H9 (cell line): ENCODE measurements around the gene SMARCD2. TPM values are rescaled to one million over a fixed set of nuclear protein-coding genes. Genes with fewer than 3 reads are reported as not detected.
"Not testable (repeated sequence)": the region's sequence is repeated elsewhere in the genome, so short reads cannot be mapped to it uniquely, and the experiment has no call there.

Source experiments
- DNase-seq: peaks from one replicate; pipeline ENCODE4 v3.0.0-alpha.2; 2017
- H2AFZ ChIP-seq: one replicate; pipeline ENCODE4 v1.6.1; 2013; ENCODE audit warnings: mild to moderate bottlenecking, low read length, control low read depth, moderate library complexity
- H2AK5ac ChIP-seq: 2 replicates; pipeline ENCODE4 v1.6.1; 2013; ENCODE audit warnings: low read length, control low read depth, mixed read lengths; ENCODE audit not compliant: insufficient read length
- H2BK120ac ChIP-seq: one replicate; pipeline ENCODE4 v1.6.1; 2013; ENCODE audit warnings: low read depth, mild to moderate bottlenecking, low read length, control low read depth, inconsistent platforms; ENCODE audit not compliant: poor library complexity, severe bottlenecking
- H2BK12ac ChIP-seq: 2 replicates; pipeline ENCODE4 v1.6.1; 2013; ENCODE audit warnings: low read length, control low read depth, mixed read lengths, low read depth; ENCODE audit not compliant: insufficient read length
- H2BK15ac ChIP-seq: 2 replicates; pipeline ENCODE4 v1.6.1; 2013; ENCODE audit warnings: low read depth, low read length, control low read depth
- H2BK20ac ChIP-seq: one replicate; pipeline ENCODE4 v1.6.1; 2013; ENCODE audit warnings: low read depth, mild to moderate bottlenecking, low read length, control low read depth, inconsistent platforms; ENCODE audit not compliant: poor library complexity, severe bottlenecking
- H2BK5ac ChIP-seq: 2 replicates; pipeline ENCODE4 v1.6.1; 2013; ENCODE audit warnings: low read length, control low read depth, mixed read lengths; ENCODE audit not compliant: insufficient read length
- H3K14ac ChIP-seq: 2 replicates; pipeline ENCODE4 v1.6.1; 2013; ENCODE audit warnings: low read length, control low read depth; ENCODE audit not compliant: insufficient read depth
- H3K18ac ChIP-seq: 2 replicates; pipeline ENCODE4 v1.6.1; 2013; ENCODE audit warnings: low read depth, mild to moderate bottlenecking, mixed read lengths, low read length, control low read depth; ENCODE audit not compliant: insufficient read length
- H3K23ac ChIP-seq: 2 replicates; pipeline ENCODE4 v1.6.1; 2013; ENCODE audit warnings: low read length, control low read depth, mixed read lengths, low read depth; ENCODE audit not compliant: insufficient read length
- H3K23me2 ChIP-seq: 2 replicates; pipeline ENCODE4 v1.6.1; 2013; ENCODE audit warnings: low read depth, mild to moderate bottlenecking, mixed read lengths, low read length, control low read depth; ENCODE audit not compliant: insufficient read length, poor library complexity, severe bottlenecking
- H3K27ac ChIP-seq: 2 replicates; pipeline ENCODE4 v1.5.1; 2013; ENCODE audit warnings: low read length, control low read depth, mixed read lengths, low read depth; ENCODE audit not compliant: insufficient read length
- H3K27me3 ChIP-seq: 2 replicates; pipeline ENCODE4 v1.6.1; 2013; ENCODE audit warnings: low read length, control low read depth, inconsistent platforms; ENCODE audit not compliant: insufficient read depth
- H3K4ac ChIP-seq: 2 replicates; pipeline ENCODE4 v1.6.1; 2013; ENCODE audit warnings: low read depth, mild to moderate bottlenecking, control low read depth, inconsistent platforms, low read length, moderate library complexity
- H3K4me1 ChIP-seq: 2 replicates; pipeline ENCODE4 v1.6.1; 2013; ENCODE audit warnings: low read length, control low read depth, inconsistent platforms; ENCODE audit not compliant: insufficient read depth
- H3K4me2 ChIP-seq: 2 replicates; pipeline ENCODE4 v1.6.1; 2013; ENCODE audit warnings: low read length, control low read depth, mixed read lengths; ENCODE audit not compliant: insufficient read length, insufficient read depth
- H3K56ac ChIP-seq: 2 replicates; pipeline ENCODE4 v1.6.1; 2013; ENCODE audit warnings: low read depth, mild to moderate bottlenecking, mixed read lengths, low read length, control low read depth; ENCODE audit not compliant: insufficient read length
- H3K79me1 ChIP-seq: 2 replicates; pipeline ENCODE4 v1.6.1; 2013; ENCODE audit warnings: low read depth, mild to moderate bottlenecking, moderate library complexity, low read length, control low read depth, inconsistent platforms; ENCODE audit not compliant: insufficient read depth, poor library complexity, severe bottlenecking
- H3K79me2 ChIP-seq: 2 replicates; pipeline ENCODE4 v1.6.1; 2013; ENCODE audit warnings: low read length, control low read depth, inconsistent platforms; ENCODE audit not compliant: insufficient read depth
- H3K9ac ChIP-seq: 2 replicates; pipeline ENCODE4 v1.6.1; 2013; ENCODE audit warnings: low read length, control low read depth, mixed read lengths; ENCODE audit not compliant: insufficient read length; ENCODE audit errors: extremely low read depth
- H3K9me3 ChIP-seq: one replicate; pipeline ENCODE4 v1.6.1; 2013; ENCODE audit warnings: low read depth, low read length, inconsistent platforms; ENCODE audit not compliant: control insufficient read depth
- H3T11ph ChIP-seq: one replicate; pipeline ENCODE4 v1.6.1; 2013; ENCODE audit warnings: mild to moderate bottlenecking, low read length, control low read depth, inconsistent platforms
- H4K20me1 ChIP-seq: one replicate; pipeline ENCODE4 v1.6.1; 2013; ENCODE audit not compliant: control insufficient read depth, insufficient read length, insufficient read depth
- H4K5ac ChIP-seq: 2 replicates; pipeline ENCODE4 v1.6.1; 2013; ENCODE audit warnings: low read depth, mild to moderate bottlenecking, mixed read lengths, low read length, control low read depth; ENCODE audit not compliant: insufficient read length
- H4K8ac ChIP-seq: replicated peaks from 2 replicates; pipeline ENCODE4 v1.6.1; 2013; ENCODE audit warnings: low read length, control low read depth, mixed read lengths, low read depth; ENCODE audit not compliant: insufficient read length
- H4K91ac ChIP-seq: 2 replicates; pipeline ENCODE4 v1.6.1; 2013; ENCODE audit warnings: low read depth, mild to moderate bottlenecking, moderate library complexity, mixed read lengths, low read length, control low read depth; ENCODE audit not compliant: insufficient read length
- H3K27ac Mint-ChIP-seq, 3 experiments: 2 replicates in 2 of 3; 3 replicates in 1 of 3; pipeline ENCODE4 v1.8.0; 2020 to 2021; ENCODE audit warnings: mixed read lengths in 3 of 3, mild to moderate bottlenecking in 1 of 3, moderate library complexity in 1 of 3
- H3K27me3 Mint-ChIP-seq: 2 replicates; pipeline ENCODE4 v1.8.0; 2021; ENCODE audit warnings: low read depth, mild to moderate bottlenecking, moderate library complexity, mixed read lengths
- H3K36me3 Mint-ChIP-seq, 3 experiments: 2 replicates in 2 of 3; 3 replicates in 1 of 3; pipeline ENCODE4 v1.8.0; 2020 to 2021; ENCODE audit warnings: low read depth in 3 of 3, mixed read lengths in 3 of 3; ENCODE audit not compliant: insufficient read depth in 1 of 3
- H3K4me1 Mint-ChIP-seq, 2 experiments: 2 replicates each; pipeline ENCODE4 v1.8.0; 2020; ENCODE audit warnings: mixed read lengths in 2 of 2
- H3K4me3 Mint-ChIP-seq, 2 experiments: 2 replicates in 1 of 2; 3 replicates in 1 of 2; pipeline ENCODE4 v1.8.0; 2020 to 2021; ENCODE audit warnings: mild to moderate bottlenecking in 2 of 2, mixed read lengths in 2 of 2, moderate library complexity in 1 of 2
- H3K9me3 Mint-ChIP-seq, 2 experiments: 2 replicates in 1 of 2; 3 replicates in 1 of 2; pipeline ENCODE4 v1.8.0; 2020; ENCODE audit warnings: mild to moderate bottlenecking in 2 of 2, mixed read lengths in 2 of 2, moderate library complexity in 1 of 2
- WGBS: extraction: QIAGEN DNeasy Blood & Tissue Kit; methylation state at CpG from one replicate; pipeline ENCODE4 v1.1.7; 2013; ENCODE audit warnings: missing lambda C conversion rate, low lambda C conversion rate, mixed read lengths; ENCODE audit not compliant: insufficient read length; ENCODE audit errors: extremely low coverage; 5-methylcytosine and 5-hydroxymethylcytosine counted together
- total RNA-seq: library from RNA; stranded (reverse); gene quantifications from 2 replicates; pipeline ENCODE4 v1.2.1, GENCODE V29; 2021
- TF ChIP-seq, protein P1 (sequence below): fragments of 200-600 bp; sonication (generic); conservative IDR thresholded peaks from 3 replicates; pipeline ENCODE4 v1.8.0; 2021; ENCODE audit warnings: antibody characterized with exemption, mild to moderate bottlenecking

Gene SMARCD2
- total RNA-seq, 1 experiment from 2014 or later: 68.9 TPM

DNA sequence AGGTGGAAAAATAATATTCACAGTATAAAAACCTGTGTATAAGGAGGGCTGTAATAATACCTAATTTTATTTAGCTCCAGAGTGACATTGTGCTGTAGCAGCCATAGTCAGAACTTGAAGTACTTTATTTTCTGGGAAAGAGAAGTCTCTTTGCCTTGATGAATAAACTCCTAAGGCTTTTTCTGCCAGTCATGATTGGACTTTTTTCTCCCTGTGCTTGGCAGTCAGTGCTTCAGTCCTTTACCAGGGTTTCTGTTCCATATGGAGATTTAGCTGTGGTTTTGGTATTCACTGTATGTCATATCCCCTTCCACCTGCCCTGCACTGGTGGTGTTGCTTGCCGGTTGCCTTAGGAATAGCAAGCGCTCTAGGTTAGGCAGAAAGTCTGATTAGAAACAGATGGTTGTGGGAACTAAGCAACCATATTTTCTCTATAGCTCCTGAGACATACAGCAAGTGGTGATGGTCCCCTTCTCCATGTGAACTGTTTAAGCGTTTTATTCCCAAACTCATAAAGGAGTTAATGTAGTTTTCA is 43.8 kb downstream of the SMARCD2 start:
- TF ChIP-seq, protein P1, sequence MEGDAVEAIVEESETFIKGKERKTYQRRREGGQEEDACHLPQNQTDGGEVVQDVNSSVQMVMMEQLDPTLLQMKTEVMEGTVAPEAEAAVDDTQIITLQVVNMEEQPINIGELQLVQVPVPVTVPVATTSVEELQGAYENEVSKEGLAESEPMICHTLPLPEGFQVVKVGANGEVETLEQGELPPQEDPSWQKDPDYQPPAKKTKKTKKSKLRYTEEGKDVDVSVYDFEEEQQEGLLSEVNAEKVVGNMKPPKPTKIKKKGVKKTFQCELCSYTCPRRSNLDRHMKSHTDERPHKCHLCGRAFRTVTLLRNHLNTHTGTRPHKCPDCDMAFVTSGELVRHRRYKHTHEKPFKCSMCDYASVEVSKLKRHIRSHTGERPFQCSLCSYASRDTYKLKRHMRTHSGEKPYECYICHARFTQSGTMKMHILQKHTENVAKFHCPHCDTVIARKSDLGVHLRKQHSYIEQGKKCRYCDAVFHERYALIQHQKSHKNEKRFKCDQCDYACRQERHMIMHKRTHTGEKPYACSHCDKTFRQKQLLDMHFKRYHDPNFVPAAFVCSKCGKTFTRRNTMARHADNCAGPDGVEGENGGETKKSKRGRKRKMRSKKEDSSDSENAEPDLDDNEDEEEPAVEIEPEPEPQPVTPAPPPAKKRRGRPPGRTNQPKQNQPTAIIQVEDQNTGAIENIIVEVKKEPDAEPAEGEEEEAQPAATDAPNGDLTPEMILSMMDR: no peak
- H3K14ac ChIP-seq: no peak overlapping the region
- no peaks in the 10 kb centered on the region for H3K9me3 ChIP-seq
- H2BK12ac ChIP-seq: no peak overlapping the region
- no peak overlapping the region for H4K8ac ChIP-seq
- no peak overlapping the region for H3K18ac ChIP-seq
- Mint-ChIP-seq H3K27me3 (no peaks in the 10 kb centered on the region), H3K4me3 (no peak overlapping the region), H3K27ac (no peak overlapping the region), H3K4me1 (no peaks in the 10 kb centered on the region), H3K9me3 (no peaks in the 10 kb centered on the region), H3K36me3 (peaks cover 44 to 91% (median 78%) of the 10 kb centered on the region in 3 experiments; a peak in 6 of 7 replicates)
- H3K4me1 ChIP-seq: no peaks in the 10 kb centered on the region
- H2BK20ac ChIP-seq: no peak overlapping the region
- H2BK120ac ChIP-seq: no peak overlapping the region
- no peaks in the 10 kb centered on the region for H4K20me1 ChIP-seq
- no CpG with 5 or more reads among the region's 3 CpGs for WGBS
- no peak overlapping the region for H4K91ac ChIP-seq
- H3K56ac ChIP-seq: no peak overlapping the region
- no peaks in the 10 kb centered on the region for H3K79me2 ChIP-seq
- no peaks in the 10 kb centered on the region for H3K27me3 ChIP-seq
- DNase-seq: no peak
- no peak overlapping the region for H2AK5ac ChIP-seq
- no peak overlapping the region for H4K5ac ChIP-seq
- no peak overlapping the region for H3K27ac ChIP-seq
- H3K4me2 ChIP-seq: no peak overlapping the region
- peaks cover 3% of the 10 kb centered on the region for H3K79me1 ChIP-seq
- H3K23me2 ChIP-seq: no peaks in the 10 kb centered on the region
- H2BK15ac ChIP-seq: no peak overlapping the region
- no peak overlapping the region for H2AFZ ChIP-seq
- no peak overlapping the region for H3K23ac ChIP-seq
- H2BK5ac ChIP-seq: no peak overlapping the region
- no peak overlapping the region for H3K9ac ChIP-seq
- H3K4ac ChIP-seq: no peak overlapping the region
- no peak overlapping the region for H3T11ph ChIP-seq

DNA sequence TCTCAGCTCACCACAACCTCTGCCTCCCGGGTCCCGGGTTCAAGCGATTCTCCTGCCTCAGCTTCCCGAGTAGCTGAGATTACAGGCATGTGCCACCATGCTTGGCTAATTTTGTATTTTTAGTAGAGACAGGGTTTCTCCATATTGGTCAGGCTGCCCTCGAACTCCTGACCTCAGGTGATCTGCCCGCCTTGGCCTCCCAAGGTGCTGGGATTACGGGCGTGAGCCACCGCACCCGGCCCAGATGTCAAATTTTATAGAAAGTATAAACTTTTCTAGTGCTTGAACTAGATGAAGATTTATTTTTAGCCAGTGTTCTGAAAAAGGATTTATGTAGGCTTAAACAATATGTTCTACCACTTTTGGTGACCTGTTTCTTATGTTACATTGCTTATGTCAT is 46.1 kb downstream of the SMARCD2 start:
- not testable (repeated sequence) for DNase-seq, H3K27me3 ChIP-seq, H3K9ac ChIP-seq, H2BK5ac ChIP-seq, H3K4me2 ChIP-seq, H4K91ac ChIP-seq, H4K20me1 ChIP-seq, H3K79me2 ChIP-seq, H3K4me3 Mint-ChIP-seq, H3K27ac Mint-ChIP-seq, H2BK12ac ChIP-seq, H4K8ac ChIP-seq, H3K9me3 Mint-ChIP-seq, H3K27ac ChIP-seq, H4K5ac ChIP-seq, H3K23ac ChIP-seq, H3K79me1 ChIP-seq, H3K4me1 Mint-ChIP-seq, H3K9me3 ChIP-seq, H2BK120ac ChIP-seq, H3K4ac ChIP-seq, H2AFZ ChIP-seq, H3K18ac ChIP-seq, H3K56ac ChIP-seq, H3T11ph ChIP-seq, H3K23me2 ChIP-seq, H2AK5ac ChIP-seq, H3K4me1 ChIP-seq, H2BK15ac ChIP-seq, H3K14ac ChIP-seq, H2BK20ac ChIP-seq, H3K27me3 Mint-ChIP-seq
- WGBS: no CpG with 5 or more reads among the region's 10 CpGs
- peaks cover 50 to 94% (median 84%) of the 10 kb centered on the region in 3 experiments; a peak in 6 of 7 replicates for H3K36me3 Mint-ChIP-seq
